Kidney (tissue), 14 donors: ENCODE data around the gene ITPR1. TPM values are rescaled to one million over a fixed set of nuclear protein-coding genes. Genes with fewer than 3 reads are reported as not detected.

Experiments
- DNase-seq, 5 donors: peaks; one replicate each; pipeline ENCODE4 v3.0.0-alpha.2; 2013 to 2020
- FAIRE-seq: peaks from 2 replicates; lab custom pipeline; 2012; peaks lifted over from hg19 to GRCh38; lab: Jason Lieb, UNC
- H3K27ac ChIP-seq, 2 donors: one replicate each; pipeline ENCODE4 v1.7.0; 2013; ENCODE audit warnings: low read depth in 2 of 2, low read length in 2 of 2, inconsistent platforms in 1 of 2
- H3K27me3 ChIP-seq: one replicate; pipeline ENCODE4 v1.7.1; 2013; ENCODE audit warnings: low read length, inconsistent platforms; ENCODE audit not compliant: control insufficient read depth, insufficient read depth
- H3K36me3 ChIP-seq, 3 donors: one replicate each; pipeline versions ENCODE4 v1.7.0 to v1.7.1; 2013; ENCODE audit warnings: low read length in 3 of 3, control low read depth in 1 of 3, inconsistent platforms in 1 of 3; ENCODE audit not compliant: insufficient read depth in 3 of 3, control insufficient read depth in 2 of 3
- H3K4me1 ChIP-seq, 3 donors: one replicate each; pipeline versions ENCODE4 v1.7.0 to v1.7.1; 2013; ENCODE audit warnings: low read length in 3 of 3, inconsistent platforms in 1 of 3, low read depth in 1 of 3; ENCODE audit not compliant: control insufficient read depth in 2 of 3, insufficient read depth in 2 of 3
- H3K4me3 ChIP-seq, 3 donors: one replicate each; pipeline versions ENCODE4 v1.7.0 to v1.8.1; 2013; ENCODE audit warnings: low read length in 3 of 3, control low read depth in 1 of 3, inconsistent platforms in 1 of 3
- H3K9ac ChIP-seq, 3 donors: one replicate each; pipeline versions ENCODE4 v1.7.0 to v1.7.1; 2013; ENCODE audit warnings: low read length in 3 of 3, control low read depth in 1 of 3, inconsistent platforms in 1 of 3
- H3K9me3 ChIP-seq, 3 donors: one replicate each; pipeline versions ENCODE4 v1.7.0 to v1.7.1; 2013; ENCODE audit warnings: low read length in 3 of 3, control low read depth in 1 of 3, inconsistent platforms in 1 of 3; ENCODE audit not compliant: control insufficient read depth in 2 of 3, insufficient read depth in 1 of 3
- CTCF ChIP-seq: IDR thresholded peaks from 3 replicates; pipeline ENCODE4 v1.5.1; 2012; ENCODE audit warnings: mild to moderate bottlenecking, moderate library complexity, borderline replicate concordance; ENCODE audit not compliant: insufficient read depth; ENCODE audit errors: extremely low read depth
- intact Hi-C: fragments of 100-400 bp; cut with DNase I; formaldehyde crosslinking; loops from one replicate; pipeline ENCODE4 v1.11.1; 2022
- polyA plus RNA-seq: library from polyadenylated mRNA; stranded (reverse); fragments of 350-450 nt; fragmentation: Illumina TruSeq; extraction: RNeasy Lipid Tissue Mini Kit (QIAGEN cat#74804); gene quantifications from one replicate; pipeline ENCODE4 v1.2.3, GENCODE V29; 2014; ENCODE audit warnings: low read depth, low replicate concordance; ENCODE audit not compliant: insufficient read depth
- total RNA-seq: library from RNA; stranded (reverse); fragmentation: NEBNext Ultra II Directional; extraction: Animal tissue kit (Norgen Biotek cat#: 25700); gene quantifications from one replicate; pipeline ENCODE4 v1.2.1, GENCODE V29; 2021
- donor health status: control.
- donor health status: control.
- donor health status: control.
- donor health status: control.
- donor health status: control.
- donor health status: DM: yes; HTN: yes; CAD: no.
- donor health status: Normal renal cell carcinoma (clear cell type).

ITPR1 gene
- total and polyA plus RNA-seq, 2 donors from 2014 or later, result 30.2 to 81.2 TPM

- H3K9me3 ChIP-seq, result no peaks in the 10 kb centered on the region
- no peak for DNase-seq
- no peaks in the 10 kb centered on the region for H3K27me3 ChIP-seq
- no peak overlapping the region for H3K27ac ChIP-seq
- no peak overlapping the region for H3K4me3 ChIP-seq
- H3K9ac ChIP-seq, result no peak overlapping the region
- intact Hi-C loops, result no loop called here
- no peak for TF ChIP-seq CTCF
- H3K36me3 ChIP-seq, result peaks cover 0 to 25% (median 15%) of the 10 kb centered on the region in 3 donors
- no peak for FAIRE-seq
- H3K4me1 ChIP-seq, result no peaks in the 10 kb centered on the region
Measured at GRCh38 chr3:4641863-4642563, 148.9 kb downstream of the ITPR1 start.

- DNase-seq (no peak), FAIRE-seq (no peak)
- Histone ChIP-seq H3K27ac (no peak overlapping the region), H3K4me3 (no peak overlapping the region), H3K36me3 (peaks cover 2 to 30% (median 15%) of the 10 kb centered on the region in 3 donors), H3K4me1 (no peaks in the 10 kb centered on the region), H3K9ac (no peak overlapping the region), H3K9me3 (no peaks in the 10 kb centered on the region), H3K27me3 (no peaks in the 10 kb centered on the region)
- no peak for TF ChIP-seq CTCF
- intact Hi-C loops, result no loop called here
Measured at GRCh38 chr3:4642611-4643010, 149.5 kb downstream of the ITPR1 start.

- Histone ChIP-seq H3K4me3 (no peak overlapping the region), H3K9me3 (no peaks in the 10 kb centered on the region), H3K4me1 (no peaks in the 10 kb centered on the region), H3K9ac (no peak overlapping the region), H3K27me3 (no peaks in the 10 kb centered on the region), H3K27ac (no peak overlapping the region), H3K36me3 (peaks cover 2 to 30% (median 15%) of the 10 kb centered on the region in 3 donors)
- FAIRE-seq (no peak), DNase-seq (no peak)
- no peak for TF ChIP-seq CTCF
- intact Hi-C loops, result no loop called here
Measured at GRCh38 chr3:4643904-4644547, 150.9 kb downstream of the ITPR1 start.
